RPMI7951 (cell line): ENCODE results near the gene CTNNA2. TPM values are rescaled to one million over a fixed set of nuclear protein-coding genes. Genes with fewer than 3 reads are reported as not detected.
"Not testable (repeated sequence)": the region's sequence is repeated elsewhere in the genome, so short reads cannot be mapped to it uniquely, and the experiment has no call there.

Experiments
- DNase-seq: peaks from one replicate; pipeline ENCODE4 v3.0.0-alpha.2; 2012; ENCODE audit warnings: low read depth
- total RNA-seq: library from RNA; depleted of rRNA; stranded (reverse); fragments of >200 nt; shearing (Covaris generic); gene quantifications from 2 replicates; pipeline ENCODE4 v1.2.3, GENCODE V29; 2014

Gene CTNNA2
- total RNA-seq, 1 experiment from 2014 or later: not detected

DNA sequence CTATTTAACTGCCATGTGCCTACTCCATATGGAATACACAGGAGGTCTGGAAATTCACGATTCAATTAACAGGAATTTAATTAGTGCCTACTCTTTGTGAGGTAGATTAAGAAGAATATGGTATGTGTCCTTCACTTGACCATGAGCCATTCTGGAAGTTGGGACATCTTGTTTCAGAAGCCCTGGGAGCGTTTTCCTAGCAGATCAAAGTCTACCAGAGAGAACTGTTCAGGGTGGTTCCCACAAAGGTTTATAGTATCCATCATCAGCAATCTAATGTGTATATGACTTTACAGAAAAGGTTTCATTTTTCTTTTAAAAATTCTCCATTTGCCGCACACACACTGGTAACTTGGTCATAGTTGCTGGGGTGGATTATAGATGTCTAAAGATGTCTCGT lies 632.6 kb downstream of the CTNNA2 start:
- DNase-seq: no peak

DNA sequence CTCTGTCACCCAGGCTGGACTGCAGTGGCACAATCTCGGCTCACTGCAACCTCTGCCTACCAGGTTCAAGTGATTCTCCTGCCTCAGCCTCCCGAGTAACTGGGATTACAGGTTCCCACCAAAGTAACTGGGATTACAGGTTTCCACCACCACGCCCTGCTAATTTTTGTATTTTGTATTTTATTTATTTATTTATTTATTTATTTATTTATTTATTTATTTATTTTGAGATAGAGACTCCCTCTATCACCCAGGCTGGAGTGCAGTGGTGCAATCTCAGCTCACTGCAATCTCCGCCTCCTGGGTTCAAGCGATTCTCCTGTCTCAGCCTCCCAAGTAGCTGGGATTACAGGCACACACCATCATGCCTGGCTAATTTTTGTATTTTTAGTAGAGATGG lies 633.9 kb downstream of the CTNNA2 start:
- not testable (repeated sequence) for DNase-seq

DNA sequence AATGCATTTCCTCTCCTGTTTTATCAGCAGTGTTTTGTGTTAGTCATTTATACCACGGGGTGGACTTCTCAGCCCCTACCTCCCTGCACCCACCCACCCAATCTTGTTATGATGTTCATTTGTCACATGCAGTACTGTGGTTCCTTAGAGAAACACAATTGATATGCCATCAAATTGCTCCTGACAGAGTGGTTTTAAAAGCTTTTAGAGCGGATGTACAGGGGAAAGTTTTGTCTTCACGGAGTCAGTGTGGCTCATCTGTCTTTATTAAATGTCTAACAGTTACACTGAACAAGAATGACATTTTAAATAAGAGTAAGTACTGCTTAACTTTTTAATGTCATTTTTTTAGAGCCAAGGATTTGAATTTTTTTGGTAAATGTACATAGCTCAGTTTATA lies 634.8 kb downstream of the CTNNA2 start:
- no peak for DNase-seq

DNA sequence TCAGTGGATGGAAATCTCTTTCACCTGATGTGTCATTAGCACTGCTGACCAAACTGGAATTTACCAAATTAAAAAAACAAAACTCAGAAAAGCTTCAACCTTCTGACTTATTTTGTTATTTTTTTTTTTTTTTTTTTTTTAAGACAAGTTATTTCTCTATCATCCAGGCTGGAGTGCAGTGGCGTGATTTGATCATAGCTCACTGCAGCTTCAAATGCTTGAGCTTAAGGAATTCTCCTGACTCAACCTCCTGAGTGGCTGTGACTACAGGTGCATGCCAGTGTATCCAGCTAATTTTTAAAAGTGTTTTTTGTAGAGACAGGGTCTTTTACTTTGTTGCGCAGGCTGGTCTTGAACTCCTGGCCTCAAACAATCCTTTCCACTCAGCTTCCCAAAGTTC lies 636.1 kb downstream of the CTNNA2 start:
- no peak for DNase-seq

DNA sequence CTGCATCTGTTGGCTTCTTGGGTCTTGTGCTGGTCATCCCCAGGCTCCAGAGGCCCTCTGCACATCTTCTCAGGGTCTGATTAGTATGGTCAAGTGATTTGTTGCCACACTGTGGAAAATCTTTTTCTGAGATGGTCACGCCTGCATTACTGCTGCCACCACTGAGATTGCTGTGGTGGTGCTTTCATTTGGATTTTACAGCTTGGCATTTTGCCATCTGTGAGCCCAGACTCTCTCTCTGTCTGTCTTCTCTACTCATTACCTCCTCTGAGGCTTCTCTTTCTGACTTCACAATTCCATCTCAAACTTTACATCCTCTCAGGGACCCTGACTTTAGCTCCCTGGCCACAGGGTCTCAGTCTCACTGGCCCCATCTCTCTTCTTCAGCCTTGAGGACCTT lies 637.1 kb downstream of the CTNNA2 start:
- no peak for DNase-seq

DNA sequence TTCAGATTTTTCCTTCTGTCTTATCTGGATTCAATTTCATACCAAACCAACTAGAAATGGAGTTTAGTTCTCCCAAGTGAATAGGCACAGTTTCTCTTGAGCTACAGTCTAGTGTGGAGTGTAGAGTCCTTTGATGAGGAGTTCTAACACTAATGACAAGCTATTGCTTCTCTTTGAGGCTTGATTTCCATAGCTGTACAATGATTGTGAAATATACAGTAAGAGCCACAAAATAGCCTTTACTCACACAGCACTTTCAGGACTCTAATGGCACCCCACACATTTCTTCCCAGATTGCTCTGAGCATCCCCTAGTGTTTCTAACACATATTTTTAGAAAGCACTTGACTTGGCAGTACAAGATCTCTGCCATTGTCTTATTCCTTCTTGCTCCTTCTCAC lies 638.4 kb downstream of the CTNNA2 start:
- DNase-seq: no peak

DNA sequence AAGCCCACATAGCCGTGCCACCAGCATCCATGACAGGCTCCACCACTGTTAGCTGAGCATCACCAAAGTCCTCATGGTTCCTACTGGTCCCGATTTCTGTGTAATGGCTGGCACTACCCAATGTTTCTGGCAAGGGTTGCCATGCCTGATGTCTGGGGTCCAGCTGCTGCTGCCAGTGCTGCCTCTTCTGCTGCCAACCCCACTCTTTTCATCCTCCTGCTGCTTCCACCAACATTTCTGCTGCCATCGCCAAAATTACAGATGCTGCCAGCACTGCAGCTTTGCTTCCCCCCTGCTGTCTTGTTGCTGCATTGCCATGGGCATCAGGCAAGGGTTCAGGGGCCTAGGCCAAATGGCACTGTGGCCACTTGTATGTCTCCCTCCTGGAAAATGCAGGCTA lies 638.8 kb downstream of the CTNNA2 start:
- no peak for DNase-seq

DNA sequence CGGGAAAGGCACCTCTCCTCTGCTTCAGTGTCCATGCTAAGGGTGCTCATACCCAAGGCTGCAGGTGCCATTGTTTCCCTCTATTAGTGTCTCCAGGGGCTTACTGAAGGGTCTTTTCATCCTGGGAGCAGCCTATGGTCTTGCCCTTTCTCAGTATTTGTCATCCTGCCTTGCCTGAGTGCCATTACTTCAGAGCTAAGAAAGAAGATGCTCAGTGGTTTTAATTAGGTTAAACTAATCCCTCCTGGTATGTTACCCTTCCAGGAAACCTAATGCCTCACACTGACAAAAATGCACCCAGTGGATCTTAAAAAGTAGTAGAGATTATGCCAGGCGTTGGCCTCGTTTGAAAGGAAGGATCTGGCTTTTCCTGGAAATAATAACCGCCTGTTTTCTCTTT lies 640.3 kb downstream of the CTNNA2 start:
- DNase-seq: no peak

DNA sequence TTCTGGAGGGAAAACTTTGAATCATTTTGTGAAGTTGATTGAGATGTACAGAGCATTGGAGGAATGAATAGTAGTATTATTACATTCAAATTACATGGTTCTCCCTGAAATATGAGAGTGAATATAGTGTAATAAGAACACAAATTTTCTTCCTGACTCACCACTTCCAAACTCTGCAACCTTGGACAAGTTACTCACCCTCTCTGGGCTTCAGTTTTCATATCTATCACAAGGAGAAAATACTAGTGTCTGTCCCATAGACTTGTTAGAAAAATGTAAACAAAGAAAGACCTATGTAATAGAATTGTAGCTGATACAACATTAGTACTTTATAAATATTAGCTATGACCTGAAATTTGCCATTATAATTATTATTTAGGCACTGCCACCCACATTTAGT lies 640.9 kb downstream of the CTNNA2 start:
- DNase-seq: no peak

DNA sequence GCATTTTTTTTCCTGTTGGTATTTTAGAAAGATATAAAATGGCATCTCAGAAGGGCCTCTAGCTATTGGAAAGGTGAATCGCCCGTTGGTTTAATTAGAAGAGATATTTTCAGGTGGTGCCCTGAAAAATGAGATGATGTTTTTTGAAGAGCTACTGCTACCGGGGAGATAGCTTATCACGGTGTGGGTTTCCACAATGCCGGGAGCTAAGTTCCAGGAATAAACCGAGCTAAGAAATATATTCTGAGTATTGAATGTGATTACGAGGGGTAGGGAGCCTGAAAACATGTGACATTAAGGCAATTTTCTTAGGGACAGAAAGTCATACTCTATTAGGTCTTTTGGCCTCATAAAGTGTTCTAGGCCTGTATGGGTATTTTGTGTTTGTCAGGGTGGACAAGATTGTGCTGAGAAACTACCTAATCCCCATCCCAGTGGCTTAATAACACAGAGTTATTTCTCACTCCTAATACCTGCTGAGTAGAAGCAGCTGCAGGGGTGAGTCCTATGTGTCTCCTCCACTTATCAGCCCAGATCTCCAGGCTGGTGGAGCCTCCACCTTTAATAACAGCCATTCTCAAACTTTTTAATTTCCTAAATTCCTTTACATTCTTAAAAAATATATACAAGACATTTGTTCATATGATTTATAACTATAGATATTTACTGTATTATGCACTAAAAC lies 641.5 kb downstream of the CTNNA2 start:
- DNase-seq: no peak

DNA sequence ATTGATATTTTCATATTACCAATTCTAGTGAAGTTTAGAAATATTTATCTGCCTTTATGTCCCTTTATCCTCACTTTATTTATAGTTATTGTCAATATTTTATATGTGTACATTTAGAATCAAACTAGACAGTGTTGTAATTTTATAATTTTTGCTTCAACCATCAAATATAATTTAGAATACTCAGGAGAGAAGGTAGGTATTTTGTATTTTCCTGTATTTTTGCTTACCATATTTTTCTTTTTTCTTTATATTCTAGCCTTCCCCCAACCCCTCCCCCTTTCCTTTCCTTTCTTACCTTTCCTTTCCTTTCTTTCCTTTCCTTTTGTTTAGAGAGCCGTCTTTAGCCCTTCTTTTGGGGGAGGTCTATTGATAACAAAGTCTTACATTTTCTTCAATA lies 651.5 kb downstream of the CTNNA2 start:
- DNase-seq: no peak

DNA sequence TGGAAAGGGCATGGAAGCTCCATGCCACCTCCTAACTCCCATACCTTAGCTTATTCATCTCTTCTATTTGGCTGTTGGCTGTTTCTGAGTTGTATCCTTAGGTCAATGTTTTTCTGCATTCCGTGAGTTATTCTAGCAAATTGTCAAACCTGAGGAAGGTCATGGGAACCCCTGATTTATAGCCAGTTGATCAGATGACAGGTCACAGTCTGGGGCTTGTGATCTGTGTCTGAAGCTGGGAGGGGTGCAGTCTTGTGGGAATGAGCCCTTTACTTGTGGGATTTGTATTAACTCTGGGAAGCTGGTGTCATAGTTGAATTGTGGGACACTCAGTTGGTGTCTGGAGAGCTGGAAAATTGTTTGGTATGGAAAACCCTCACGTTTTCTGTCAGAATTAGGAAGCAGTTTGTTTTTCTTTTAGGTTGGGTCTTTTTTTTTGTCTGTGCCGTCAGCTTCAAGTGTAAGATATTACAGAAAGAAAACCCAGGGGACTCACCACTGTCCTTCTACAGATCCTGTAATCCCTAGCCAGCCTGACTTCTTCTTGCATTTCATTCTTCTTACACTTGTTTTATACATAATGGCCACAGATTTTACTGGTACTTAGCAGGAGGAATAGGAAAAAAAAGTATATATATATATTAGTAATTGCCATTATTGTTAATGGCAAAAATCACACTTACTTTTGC lies 653.8 kb downstream of the CTNNA2 start:
- no peak for DNase-seq

DNA sequence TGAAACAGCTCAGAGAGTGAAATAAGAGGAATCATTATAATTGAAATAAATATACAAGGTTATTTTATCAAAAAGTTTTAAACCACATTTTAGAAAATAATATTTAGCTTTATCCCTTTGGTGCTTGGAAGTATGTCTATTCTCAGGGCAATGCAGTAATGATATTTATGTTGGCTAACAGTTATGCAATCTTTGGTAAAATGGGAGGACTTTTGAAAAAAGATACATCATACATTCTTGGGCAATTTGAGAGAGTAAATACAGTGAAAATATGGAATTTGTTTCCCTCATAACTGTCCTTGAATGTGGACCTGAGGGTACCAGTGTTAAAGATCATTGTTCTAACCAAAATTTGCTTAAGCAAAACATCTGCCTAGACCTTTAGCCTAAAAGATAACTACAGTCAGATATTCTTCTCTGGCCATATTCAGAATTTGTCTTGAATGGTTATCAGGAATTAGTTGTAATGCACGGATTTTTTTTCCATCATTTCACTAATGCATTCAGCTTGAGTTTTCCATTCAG lies 654.5 kb downstream of the CTNNA2 start:
- DNase-seq: no peak

DNA sequence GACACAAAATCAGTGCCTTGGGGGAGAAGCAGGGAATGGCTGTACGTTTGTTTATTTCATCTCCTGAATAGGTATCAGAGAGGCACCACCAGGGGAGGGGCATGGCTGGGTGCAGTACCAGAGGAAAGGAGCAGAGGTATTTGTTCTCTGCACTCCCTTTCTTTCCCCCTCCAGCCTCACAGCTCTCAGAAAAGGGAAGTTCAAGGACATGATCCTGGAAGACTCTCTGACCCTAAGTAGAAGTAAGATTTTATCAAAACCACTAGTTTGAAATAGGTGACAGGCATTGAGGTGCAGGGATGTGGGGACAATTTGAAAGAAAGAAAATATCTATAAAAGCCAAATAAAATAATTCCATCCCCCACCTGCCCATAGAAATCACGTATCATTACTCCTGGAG lies 655.2 kb downstream of the CTNNA2 start:
- DNase-seq: no peak

DNA sequence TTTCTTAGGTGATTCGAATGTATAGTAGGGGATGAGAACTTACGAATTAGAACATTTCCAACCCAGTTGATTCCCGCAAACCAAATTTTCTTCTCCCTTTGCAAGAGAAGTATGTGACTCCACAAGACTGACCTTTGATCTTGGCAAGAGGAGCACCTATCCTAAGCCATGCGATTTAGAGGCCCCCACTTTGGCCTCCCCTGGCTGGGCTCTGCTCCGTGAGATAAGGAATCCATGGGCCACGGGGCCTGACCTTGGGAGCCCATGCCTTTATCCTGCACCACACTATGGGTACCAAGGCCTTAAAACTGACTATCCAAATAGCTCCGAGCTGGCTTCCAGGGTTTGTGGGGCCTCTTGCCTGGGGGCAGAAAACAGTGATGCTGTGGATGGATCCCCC lies 656.0 kb downstream of the CTNNA2 start:
- DNase-seq: no peak

DNA sequence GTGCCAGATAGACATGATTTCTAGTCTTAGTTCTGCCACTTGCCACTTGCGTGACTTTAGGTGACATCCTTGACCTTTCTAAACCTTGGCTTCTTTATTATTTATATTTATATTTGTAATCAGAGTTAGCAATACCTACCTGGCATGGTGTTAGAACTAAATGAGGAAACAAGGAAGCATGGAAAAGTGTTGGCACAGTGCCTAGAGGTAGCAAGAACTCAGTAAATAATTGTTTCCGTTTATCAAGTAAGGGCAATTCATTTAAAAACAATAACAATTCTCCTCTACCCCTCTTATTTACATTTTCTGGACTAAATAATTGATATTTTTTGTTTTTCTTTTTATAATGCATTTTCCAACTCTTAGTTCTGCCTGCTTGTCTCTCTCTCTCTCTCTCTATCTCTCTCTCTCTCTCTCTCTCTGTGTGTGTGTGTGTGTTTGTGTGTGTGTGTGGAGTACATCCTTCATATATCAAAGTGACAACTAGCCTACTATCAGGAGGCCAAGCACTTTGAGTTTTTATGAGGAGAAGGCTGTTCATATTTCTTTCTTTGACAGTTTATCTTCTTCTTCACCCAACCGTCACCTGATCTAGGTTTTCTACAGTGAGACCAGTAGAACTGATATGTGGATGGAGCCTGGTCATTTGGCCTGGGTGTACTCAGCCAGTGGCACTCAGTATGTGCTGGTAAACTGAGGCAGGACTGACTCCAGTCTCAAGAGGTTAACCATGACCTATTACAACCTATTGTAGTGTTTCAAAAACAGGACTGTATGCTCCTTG lies 657.2 kb downstream of the CTNNA2 start:
- no peak for DNase-seq

DNA sequence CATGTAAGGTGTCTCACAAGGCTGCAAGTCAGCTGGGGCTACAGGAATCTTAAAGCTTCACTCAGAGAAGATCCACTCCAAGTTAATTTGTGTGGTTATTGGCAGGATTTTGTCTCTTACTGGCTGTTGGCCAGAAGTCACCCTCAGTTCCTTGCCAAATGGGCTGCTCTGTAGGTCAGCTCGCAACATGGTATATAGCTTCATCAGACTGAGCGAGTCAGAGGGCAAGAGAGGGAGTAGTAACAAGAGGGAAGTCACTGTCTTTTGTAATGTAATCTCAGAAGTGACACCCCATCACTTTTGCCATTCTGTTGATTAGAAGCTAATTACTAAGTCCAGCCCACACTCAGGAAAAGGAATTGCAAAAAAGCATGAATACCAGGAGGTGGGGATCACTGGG lies 672.2 kb downstream of the CTNNA2 start:
- no peak for DNase-seq

DNA sequence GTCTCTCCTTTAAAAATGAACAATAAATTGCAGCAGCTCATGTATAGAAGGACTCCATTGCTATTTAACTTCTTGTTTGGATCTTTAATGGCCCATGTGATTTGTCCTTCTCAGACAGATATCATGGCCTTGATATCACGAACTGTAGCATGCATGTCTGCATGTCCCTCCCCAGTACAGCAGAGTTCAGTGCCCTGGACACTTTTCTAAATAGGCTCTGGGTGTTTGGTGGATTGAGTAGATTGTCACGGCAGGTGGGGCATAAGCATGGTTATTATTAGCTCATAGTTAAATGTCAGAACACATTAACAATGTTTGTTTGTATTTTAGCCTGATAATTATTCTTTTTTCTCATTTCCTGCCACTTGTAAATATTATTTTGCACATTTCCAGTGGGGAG lies 673.4 kb downstream of the CTNNA2 start:
- no peak for DNase-seq

DNA sequence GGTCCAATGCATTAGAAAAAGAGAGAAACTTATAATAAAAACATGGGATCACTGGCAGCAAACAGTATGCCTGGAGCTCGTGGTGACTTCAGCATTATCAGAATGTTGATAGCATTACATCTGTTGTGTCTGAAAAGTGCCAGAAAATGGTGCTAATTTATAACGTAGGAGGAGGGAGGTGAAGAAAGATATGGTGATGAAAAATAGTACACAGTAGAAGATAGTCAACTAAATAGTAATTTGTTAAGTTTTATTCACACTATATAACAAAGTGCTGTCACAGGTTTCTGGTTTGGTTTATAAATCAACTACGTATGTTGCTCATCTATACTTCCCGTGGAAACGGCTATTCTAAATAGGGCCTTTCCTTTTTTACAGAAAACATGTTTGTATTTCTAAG lies 674.3 kb downstream of the CTNNA2 start:
- no peak for DNase-seq

DNA sequence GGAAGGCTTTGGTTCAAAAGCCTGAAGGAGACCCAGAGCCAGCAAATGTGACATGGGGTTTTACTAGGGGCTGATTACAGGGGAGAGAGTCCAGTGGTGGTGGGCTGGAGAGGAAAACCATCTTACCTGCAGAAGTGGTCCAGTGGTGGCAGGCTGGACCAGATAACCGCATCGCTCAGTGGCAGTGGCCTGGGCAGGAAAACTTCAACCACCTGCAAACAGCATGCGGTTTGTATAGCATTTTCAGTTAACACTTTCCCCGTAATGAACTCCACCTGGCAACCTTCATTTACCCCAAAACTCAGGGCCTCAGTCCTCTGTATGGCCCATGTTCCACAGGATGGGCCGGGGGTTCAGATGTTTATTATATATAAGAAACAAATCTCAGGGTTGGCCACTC lies 677.3 kb downstream of the CTNNA2 start:
- no peak for DNase-seq

DNA sequence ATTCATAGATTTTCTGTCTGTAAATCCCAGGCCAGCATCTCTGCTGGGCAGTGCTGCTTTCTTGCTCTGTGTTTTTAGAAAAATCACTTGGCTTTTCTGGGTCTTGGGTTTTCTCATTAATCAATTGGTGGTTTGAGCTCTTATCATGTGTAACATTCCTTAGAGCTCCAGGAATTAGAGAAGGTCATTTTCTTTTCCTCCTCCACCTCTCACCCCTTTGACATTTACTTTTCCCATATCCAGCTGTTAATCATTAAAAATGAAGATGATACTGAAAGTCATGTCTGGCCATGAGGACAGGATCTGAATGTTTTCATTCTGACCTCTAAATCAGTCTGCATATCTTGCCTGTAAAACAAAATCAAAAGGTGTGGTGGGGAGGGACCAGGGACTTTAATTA lies 680.7 kb downstream of the CTNNA2 start:
- no peak for DNase-seq

DNA sequence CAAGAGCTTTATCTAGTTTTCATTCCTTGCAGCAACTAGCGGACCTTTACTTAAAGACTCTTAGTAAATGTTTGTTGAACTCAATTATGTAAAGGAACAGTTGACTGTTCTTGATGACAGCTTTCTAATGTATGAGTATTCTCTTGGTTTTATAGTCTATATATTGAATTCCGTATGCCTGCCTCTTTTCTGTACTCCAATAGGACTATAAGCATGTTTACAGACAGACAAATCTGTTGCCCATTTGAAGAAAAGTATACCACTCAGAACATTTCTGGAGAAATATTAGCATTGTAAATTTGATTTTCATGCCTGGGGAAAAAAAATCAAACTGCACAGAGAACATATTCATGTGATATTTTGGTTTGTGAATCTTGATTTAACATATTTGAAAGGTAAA lies 682.2 kb downstream of the CTNNA2 start:
- DNase-seq: no peak

DNA sequence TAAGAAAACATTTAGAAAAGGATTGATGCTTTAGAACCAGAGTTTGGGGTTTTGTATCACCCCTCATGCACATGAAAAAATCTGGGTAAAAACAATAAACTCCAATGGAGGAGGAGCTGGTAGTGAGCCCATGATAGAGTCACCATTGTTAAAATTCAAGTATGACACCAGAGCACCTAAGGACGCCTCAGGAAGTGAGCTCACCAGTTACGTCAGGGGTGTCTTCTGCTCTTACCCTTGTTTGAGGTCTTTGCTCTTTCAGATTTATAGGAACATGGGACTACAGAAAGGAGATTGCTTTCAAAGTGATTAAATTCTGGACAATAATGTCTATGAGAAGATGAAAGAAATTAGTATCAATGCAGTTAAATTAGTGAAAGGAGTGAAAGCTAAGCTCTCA lies 685.2 kb downstream of the CTNNA2 start:
- DNase-seq: no peak
